Choroid plexus epithelial cell (primary cell): ENCODE data around the gene CH25H.
A peak's percentile ranks its signal among the peaks of the same experiment; 100 is the strongest.

Source experiments
- DNase-seq: peaks from one replicate; pipeline ENCODE4 v3.0.0-alpha.2; 2010; ENCODE audit warnings: low read depth
- H3K4me3 ChIP-seq: 2 replicates; pipeline ENCODE4 v1.5.1; 2011; ENCODE audit warnings: low read depth, mild to moderate bottlenecking, control low read depth, low read length, moderate library complexity
- CTCF ChIP-seq: conservative IDR thresholded peaks from 2 replicates; pipeline ENCODE4 v1.5.1; 2011; ENCODE audit warnings: low read depth, mild to moderate bottlenecking, control low read depth, inconsistent platforms, low read length, moderate library complexity

CH25H gene

DNA sequence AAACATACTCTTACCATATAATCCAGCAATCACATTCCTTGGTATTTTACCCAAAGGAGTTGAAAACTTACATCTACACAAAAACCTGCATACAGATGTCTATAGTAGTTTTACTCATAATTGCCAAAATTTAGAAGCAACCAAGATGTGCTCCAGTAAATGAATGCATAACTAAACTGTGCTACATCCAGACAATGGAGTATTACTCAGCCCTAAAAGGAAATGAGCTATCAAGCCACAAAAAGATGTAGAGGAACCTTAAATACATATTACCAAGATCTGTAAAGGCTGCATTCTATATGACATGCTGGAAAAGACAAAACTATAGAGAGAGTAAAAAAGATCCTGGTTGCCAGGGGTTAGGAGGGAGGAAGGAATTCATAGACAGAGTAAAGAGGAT is 21.8 kb upstream of the CH25H start:
- TF ChIP-seq CTCF = no peak
- no peak for DNase-seq
- no peak overlapping the region for H3K4me3 ChIP-seq

DNA sequence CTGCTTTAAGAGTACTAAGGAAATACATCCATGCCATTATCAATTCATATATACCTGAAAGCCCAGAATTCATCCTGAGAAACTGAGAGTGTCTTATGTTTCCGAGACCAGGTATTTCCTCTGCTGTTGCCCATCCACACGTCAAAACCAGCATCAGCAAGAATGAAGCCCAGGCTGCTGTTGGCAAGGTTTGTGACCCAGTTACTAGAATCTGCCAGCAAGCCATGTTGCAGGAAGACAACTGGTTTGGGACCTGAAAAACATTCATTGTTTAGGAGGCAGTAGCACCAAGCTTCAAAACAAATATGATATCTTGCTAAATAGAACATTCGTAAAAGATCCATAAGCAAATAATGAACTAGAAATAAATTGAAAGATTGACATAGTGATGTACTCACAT is 21.0 kb upstream of the CH25H start:
- DNase-seq = no peak
- no peak overlapping the region for H3K4me3 ChIP-seq
- TF ChIP-seq CTCF = no peak

GRCh38 chr10:89226891-89227290 is 19.8 kb upstream of the CH25H start:
- no peak for DNase-seq
- TF ChIP-seq CTCF = no peak
- H3K4me3 ChIP-seq = no peak overlapping the region

GRCh38 chr10:89224739-89225443 is 17.8 kb upstream of the CH25H start:
- DNase-seq = peak; percentile 42
- TF ChIP-seq CTCF = peak; percentile 71
- peak overlapping the region; percentile 1 for H3K4me3 ChIP-seq

GRCh38 chr10:89221919-89222318 is 14.8 kb upstream of the CH25H start:
- H3K4me3 ChIP-seq = no peak overlapping the region
- no peak for DNase-seq
- TF ChIP-seq CTCF = no peak

DNA sequence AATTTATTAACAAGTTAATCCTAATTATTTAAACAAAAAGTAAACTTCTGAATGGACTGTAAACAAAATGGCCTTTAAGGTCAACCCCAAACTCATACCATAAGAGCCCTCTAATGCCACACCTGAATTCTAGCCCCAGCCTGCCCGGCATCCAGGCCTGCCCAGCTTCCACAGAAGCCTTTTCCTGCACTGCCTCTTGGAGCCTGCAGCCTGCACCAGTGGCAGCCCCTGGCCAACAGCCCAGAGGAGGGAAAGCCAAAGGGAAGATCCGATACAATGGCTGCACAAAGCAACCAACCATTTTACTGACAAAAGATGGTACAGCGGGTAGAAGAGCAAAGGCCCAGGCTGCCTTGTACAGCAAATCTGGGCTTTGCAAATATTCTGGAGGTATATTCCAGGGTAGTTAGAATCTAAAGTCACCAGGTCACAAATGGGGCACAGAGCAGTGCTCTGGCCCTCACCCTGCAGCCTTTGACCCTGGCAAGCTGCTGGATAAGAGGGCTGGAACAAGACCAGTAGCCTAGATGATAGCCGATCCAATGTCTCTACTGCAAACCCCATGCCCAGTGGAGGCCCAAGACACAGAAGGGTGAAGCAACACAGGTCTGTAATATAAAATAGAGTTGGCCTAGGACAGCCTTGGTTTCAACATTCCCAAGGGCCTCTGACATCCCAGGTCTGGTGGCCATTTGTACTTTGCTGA is 12.5 kb upstream of the CH25H start:
- H3K4me3 ChIP-seq = no peak overlapping the region
- no peak for DNase-seq
- no peak for TF ChIP-seq CTCF
